GM18873 (cell line): Measurements from ENCODE around the gene IFNG-AS1.

Experiments used
- ATAC-seq: cut with Tn5 transposase; IDR thresholded peaks from one replicate; pipeline ENCODE4 v1.9.1; 2021; ENCODE audit warnings: mild to moderate bottlenecking, moderate library complexity, moderate number of reproducible peaks; ENCODE audit not compliant: unreplicated experiment, low FRiP score

The IFNG-AS1 gene

GRCh38 chr12:67989184-67989920 is at the start of gene IFNG-AS1:
TSS of gene IFNG-AS1 (plus strand) at chr12:67989447.
- ATAC-seq, result no peak

- no peak for ATAC-seq
Observed at GRCh38 chr12:67939611-67940010, 49.6 kb upstream of the IFNG-AS1 start.

GRCh38 chr12:67940780-67941243 is 48.4 kb upstream of the IFNG-AS1 start:
- no peak for ATAC-seq

- ATAC-seq, result no peak
Observed at GRCh38 chr12:67942724-67943123, 46.5 kb upstream of the IFNG-AS1 start.

- ATAC-seq, result no peak
Observed at GRCh38 chr12:67943141-67943892, 45.9 kb upstream of the IFNG-AS1 start.

GRCh38 chr12:67944093-67944492 is 45.2 kb upstream of the IFNG-AS1 start:
- no peak for ATAC-seq

GRCh38 chr12:67952787-67953186 is 36.5 kb upstream of the IFNG-AS1 start:
- ATAC-seq, result no peak

GRCh38 chr12:67957383-67957782 is 31.9 kb upstream of the IFNG-AS1 start:
- no peak for ATAC-seq

GRCh38 chr12:67958187-67958586 is 31.1 kb upstream of the IFNG-AS1 start:
- no peak for ATAC-seq

GRCh38 chr12:67964456-67964855 is 24.8 kb upstream of the IFNG-AS1 start:
- ATAC-seq, result no peak

- no peak for ATAC-seq
Observed at GRCh38 chr12:67966560-67966959, 22.7 kb upstream of the IFNG-AS1 start.

- ATAC-seq, result no peak
Observed at GRCh38 chr12:67968321-67968720, 20.9 kb upstream of the IFNG-AS1 start.

- no peak for ATAC-seq
Observed at GRCh38 chr12:67968725-67969124, 20.5 kb upstream of the IFNG-AS1 start.

GRCh38 chr12:67969134-67969802 is 20.0 kb upstream of the IFNG-AS1 start:
- no peak for ATAC-seq

- ATAC-seq, result no peak
Observed at GRCh38 chr12:67977668-67978067, 11.6 kb upstream of the IFNG-AS1 start.

GRCh38 chr12:67980391-67980790 is 8.9 kb upstream of the IFNG-AS1 start:
- no peak for ATAC-seq

- ATAC-seq, result no peak
Observed at GRCh38 chr12:67981287-67982162, 7.7 kb upstream of the IFNG-AS1 start.

- ATAC-seq, result no peak
Observed at GRCh38 chr12:67982164-67982563, 7.1 kb upstream of the IFNG-AS1 start.

GRCh38 chr12:67986632-67987031 is 2.6 kb upstream of the IFNG-AS1 start:
- no peak for ATAC-seq

GRCh38 chr12:67988601-67989021 is 636 bp upstream of the IFNG-AS1 start:
- ATAC-seq, result peak; percentile 79
